IMR-90 (cell line): ENCODE data around the gene ASTN2. TPM values are rescaled to one million over a fixed set of nuclear protein-coding genes. Genes with fewer than 3 reads are reported as not detected.

ENCODE experiments used
- ATAC-seq: fragments of 200-7000 bp; cut with Tn5 transposase; 2 replicates; pipeline ENCODE4 v1.9.1; 2020; ENCODE audit warnings: low read depth, mild to moderate bottlenecking, moderate library complexity
- BruUV-seq: library from RNA; stranded (reverse); fragments of 400-500 nt; replicated peaks from 2 replicates; lab custom pipeline; 2021; lab: Mats Ljungman, UMichigan
- CTCF ChIA-PET: fragments of 300-600 bp; formaldehyde crosslinking; extraction: SDS; loops from one replicate; lab custom pipeline; 2021; ENCODE audit warnings: antibody characterized with exemption; lab: Yijun Ruan, JAX
- POLR2A ChIA-PET: fragments of 300-600 bp; sonication (Branson Sonifier 250); formaldehyde crosslinking; loops from one replicate; lab custom pipeline; 2022; ENCODE audit warnings: antibody characterized with exemption; ENCODE audit not compliant: unreplicated experiment; lab: Charles Lee
- DNase-seq: peaks from one replicate; pipeline ENCODE4 v3.0.0; 2013
- H2AFZ ChIP-seq: replicated peaks from 2 replicates; pipeline ENCODE3; 2013; ENCODE audit warnings: low read length, mild to moderate bottlenecking; ENCODE audit not compliant: poor library complexity
- H2AK5ac ChIP-seq: 2 replicates; pipeline ENCODE4 v1.6.1; 2013; ENCODE audit warnings: low read depth, low read length, inconsistent platforms
- H2AK9ac ChIP-seq: replicated peaks from 2 replicates; pipeline ENCODE3; 2013; ENCODE audit warnings: mild to moderate bottlenecking, low read depth, low read length, moderate library complexity; ENCODE audit not compliant: poor library complexity
- H2BK120ac ChIP-seq: 2 replicates; pipeline ENCODE4 v1.6.1; 2013; ENCODE audit warnings: low read depth, low read length, inconsistent platforms
- H2BK15ac ChIP-seq: 3 replicates; pipeline ENCODE4 v1.6.1; 2013; ENCODE audit warnings: low read depth, low read length, inconsistent platforms
- H2BK20ac ChIP-seq: 2 replicates; pipeline ENCODE4 v1.6.1; 2013; ENCODE audit warnings: low read depth, mild to moderate bottlenecking, inconsistent platforms, low read length, moderate library complexity
- H2BK5ac ChIP-seq: 2 replicates; pipeline ENCODE4 v1.6.1; 2013; ENCODE audit warnings: mild to moderate bottlenecking, low read depth, low read length, inconsistent platforms; ENCODE audit not compliant: poor library complexity, severe bottlenecking
- H3K14ac ChIP-seq: replicated peaks from 2 replicates; pipeline ENCODE4 v1.6.1; 2013; ENCODE audit warnings: low read depth, low read length, inconsistent platforms
- H3K18ac ChIP-seq: 2 replicates; pipeline ENCODE4 v1.6.1; 2013; ENCODE audit warnings: low read depth, low read length, control low read depth
- H3K23ac ChIP-seq: 2 replicates; pipeline ENCODE4 v1.6.1; 2013; ENCODE audit warnings: low read depth, low read length, inconsistent platforms
- H3K27ac ChIP-seq: 2 replicates; pipeline ENCODE4 v1.5.1; 2013; ENCODE audit warnings: mild to moderate bottlenecking, control low read depth, low read length; ENCODE audit not compliant: insufficient read depth
- H3K27me3 ChIP-seq: 2 replicates; pipeline ENCODE4 v1.6.1; 2013; ENCODE audit warnings: low read length; ENCODE audit not compliant: control insufficient read depth, insufficient read depth
- H3K36me3 ChIP-seq: 2 replicates; pipeline ENCODE4 v1.6.1; 2013; ENCODE audit warnings: low read length, mixed read lengths; ENCODE audit not compliant: control insufficient read depth, insufficient read depth
- H3K4ac ChIP-seq: 2 replicates; pipeline ENCODE4 v1.6.1; 2013; ENCODE audit warnings: low read depth, low read length, inconsistent platforms
- H3K4me1 ChIP-seq: 2 replicates; pipeline ENCODE4 v1.6.1; 2013; ENCODE audit warnings: low read length, mixed read lengths; ENCODE audit not compliant: control insufficient read depth, insufficient read depth
- H3K4me2 ChIP-seq: 2 replicates; pipeline ENCODE4 v1.6.1; 2013; ENCODE audit warnings: low read depth, mild to moderate bottlenecking, control low read depth, low read length, moderate library complexity
- H3K4me3 ChIP-seq: 2 replicates; pipeline ENCODE4 v1.5.1; 2013; ENCODE audit warnings: low read depth, mild to moderate bottlenecking, control low read depth, low read length, moderate library complexity; ENCODE audit not compliant: insufficient read depth
- H3K56ac ChIP-seq: 2 replicates; pipeline ENCODE4 v1.6.1; 2013; ENCODE audit warnings: low read length, inconsistent platforms; ENCODE audit not compliant: insufficient read depth; ENCODE audit errors: extremely low read depth
- H3K79me1 ChIP-seq, 2 experiments: 2 replicates each; pipeline ENCODE4 v1.6.1; 2013; ENCODE audit warnings: low read length in 2 of 2, inconsistent platforms in 1 of 2, low read depth in 1 of 2
- H3K9ac ChIP-seq: 2 replicates; pipeline ENCODE4 v1.6.1; 2013; ENCODE audit warnings: low read depth, low read length, control low read depth
- H3K9me1 ChIP-seq: 2 replicates; pipeline ENCODE4 v1.6.1; 2013; ENCODE audit warnings: low read length, inconsistent platforms; ENCODE audit not compliant: insufficient read depth
- H3K9me3 ChIP-seq: 2 replicates; pipeline ENCODE4 v1.6.1; 2013; ENCODE audit warnings: low read length; ENCODE audit not compliant: control insufficient read depth, insufficient read depth
- H4K20me1 ChIP-seq: 2 replicates; pipeline ENCODE4 v1.6.1; 2013; ENCODE audit warnings: low read length, inconsistent platforms; ENCODE audit not compliant: insufficient read depth
- H4K5ac ChIP-seq: 2 replicates; pipeline ENCODE4 v1.6.1; 2013; ENCODE audit warnings: mild to moderate bottlenecking, low read depth, low read length, control low read depth
- H4K8ac ChIP-seq, 2 experiments: 2 replicates each; pipeline ENCODE4 v1.6.1; 2013; ENCODE audit warnings: low read depth in 2 of 2, low read length in 2 of 2, control low read depth in 1 of 2, inconsistent platforms in 1 of 2
- H4K91ac ChIP-seq: 2 replicates; pipeline ENCODE4 v1.6.1; 2013; ENCODE audit warnings: low read depth, low read length, inconsistent platforms; ENCODE audit not compliant: insufficient read depth
- MAFK ChIP-seq: IDR thresholded peaks from 2 replicates; pipeline ENCODE4 v1.6.1; 2012; ENCODE audit warnings: low read depth, low read length, improper control_type of control experiment
- MXI1 ChIP-seq: IDR thresholded peaks from 2 replicates; pipeline ENCODE4 v1.6.1; 2012; ENCODE audit warnings: low read depth, mild to moderate bottlenecking, low read length, moderate library complexity, borderline replicate concordance
- SMC3 ChIP-seq: fragments of 150-350 bp; IDR thresholded peaks from 2 replicates; pipeline ENCODE4 v1.6.1; 2016; ENCODE audit warnings: low read depth, mild to moderate bottlenecking, antibody characterized with exemption, low read length, moderate library complexity
- WGBS, 2 experiments: methylation state at CpG; one replicate each; pipeline versions ENCODE4 v1.1.5 to v1.1.7; 2013; ENCODE audit warnings: missing lambda C conversion rate in 2 of 2; ENCODE audit not compliant: insufficient read length in 1 of 2; ENCODE audit errors: extremely low coverage in 2 of 2; 5-methylcytosine and 5-hydroxymethylcytosine counted together
- dilution Hi-C: fragments of 300-500 bp; cut with HindIII; formaldehyde crosslinking; loops from one replicate; pipeline ENCODE4 v1.14.3; 2018; ENCODE audit warnings: low sequenced_read_pairs; ENCODE audit not compliant: unreplicated experiment
- in situ Hi-C: fragments of 300-500 bp; cut with MboI; formaldehyde crosslinking; loops from 3 replicates; pipeline ENCODE4 v1.14.3; 2019; ENCODE audit warnings: low sequenced_read_pairs, inconsistent platforms, mixed read lengths
- intact Hi-C: fragments of 100-400 bp; cut with micrococcal nuclease; formaldehyde crosslinking; loops from 2 replicates; pipeline ENCODE4 v1.10.0; 2022
- polyA plus RNA-seq, 3 experiments: library from polyadenylated mRNA; depleted of rRNA; stranded (reverse); fragments of >200 nt; gene quantifications; 2 replicates each; pipeline ENCODE4 v1.2.3, GENCODE V29; 2012; ENCODE audit warnings: low replicate concordance in 1 of 3
- total RNA-seq: library from RNA; depleted of rRNA; stranded (reverse); fragments of >200 nt; gene quantifications from 2 replicates; pipeline ENCODE4 v1.2.3, GENCODE V29; 2012

Gene ASTN2
- total and polyA plus RNA-seq, 2 of the 4 experiments (the other 2 are of a cell fraction): 3.8 to 6.8 TPM

DNA sequence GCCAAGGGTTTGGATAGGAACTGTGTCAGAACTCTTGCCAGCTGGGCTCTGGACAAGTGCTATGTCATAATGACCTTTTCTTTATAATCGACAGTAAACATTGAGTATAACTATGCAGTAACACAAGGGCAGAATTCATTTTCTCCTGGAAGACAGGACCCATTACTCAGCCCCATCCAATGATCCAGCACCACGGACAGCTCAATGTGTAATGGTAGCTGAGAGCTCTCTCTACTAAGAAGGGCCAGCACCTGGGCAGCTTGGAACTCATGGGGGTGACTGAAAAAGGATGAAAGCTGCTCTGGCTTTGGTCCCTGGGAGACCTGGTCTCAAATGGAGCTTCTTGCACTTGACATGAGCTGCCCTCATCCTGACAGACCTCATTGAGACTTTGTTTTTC is 380.0 kb downstream of the ASTN2 start:
- Histone ChIP-seq H3K4me1 (no peaks in the 10 kb centered on the region), H3K9ac (no peak overlapping the region), H3K4ac (no peak overlapping the region), H2BK20ac (no peak overlapping the region), H2BK120ac (no peak overlapping the region), H3K79me1 (no peaks in the 10 kb centered on the region), H4K91ac (no peak overlapping the region), H3K18ac (no peak overlapping the region), H3K9me3 (0 out of 2 replicates have a peak, but pooled peaks cover 2% of the 10 kb centered on the region), H2AK5ac (no peak overlapping the region), H4K8ac (no peak overlapping the region), H2AFZ (no peak overlapping the region), H2AK9ac (no peak overlapping the region), H3K4me3 (no peak overlapping the region), H3K4me2 (no peak overlapping the region), H3K56ac (no peak overlapping the region), H3K27me3 (no peaks in the 10 kb centered on the region), H4K20me1 (no peaks in the 10 kb centered on the region), H2BK5ac (no peak overlapping the region), H3K14ac (no peak overlapping the region), H3K27ac (no peak overlapping the region), H2BK15ac (no peak overlapping the region), H3K23ac (no peak overlapping the region), H3K36me3 (no peaks in the 10 kb centered on the region), H3K9me1 (no peaks in the 10 kb centered on the region), H4K5ac (no peak overlapping the region)
- dilution Hi-C loops (no loop called here), in situ Hi-C loops (no loop called here), intact Hi-C loops (no loop called here)
- no peak for TF ChIP-seq SMC3
- no peak for TF ChIP-seq MXI1
- TF ChIP-seq MAFK: no peak
- no CpG with 5 or more reads among the region's 2 CpGs for WGBS, 2 experiments
- DNase-seq: peak; percentile 2
- ATAC-seq: no peak
- CTCF ChIA-PET: interaction anchor here (1.6 kb wide), 1 partner anchor 11 kb away, joined by 3 read pairs; no protein-coding TSS in a partner anchor
- POLR2A ChIA-PET: no interaction called here
- BruUV-seq: no TSS peak
